ENCODE measurements around the gene ETF1. TPM values are rescaled to one million over a fixed set of nuclear protein-coding genes. Genes with fewer than 3 reads are reported as not detected.

ETF1 gene
- total and polyA plus RNA-seq, 9 of the 15 experiments (the other 6 are each of a cell fraction or from before 2014, with no cell fraction given): 53.7 to 209 (median 164) TPM

GRCh38 chr5:138542956-138543729, at the start of gene ETF1 (continued):
- TF ChIP-seq AFF4 (CRISPR knock-in tag; IDR thresholded peaks at IDR 0.05): peak; percentile 78
- TF ChIP-seq ZNF134 (CRISPR knock-in tag; conservative IDR thresholded peaks at IDR 0.05): no peak
- TF ChIP-seq TFAP4 (CRISPR knock-in tag; IDR thresholded peaks at IDR 0.05; ENCODE audit: borderline replicate concordance): peak; percentile 99
- peak; percentile 36; the same call in 1 of the 2 replicates for TF ChIP-seq REST (IDR thresholded peaks at IDR 0.05; ENCODE audit: borderline replicate concordance)
- TF ChIP-seq REST (CRISPR knock-in tag; IDR thresholded peaks at IDR 0.05; ENCODE audit: low read depth): 0 out of 2 replicates have a peak, but pooled peaks have one; percentile 49
- TF ChIP-seq ZKSCAN3 (CRISPR knock-in tag; IDR thresholded peaks at IDR 0.05): no peak
- TF ChIP-seq CTCF (IDR thresholded peaks at IDR 0.05 in 2 of 3, conservative IDR thresholded peaks at IDR 0.05 in 1 of 3; ENCODE audit: insufficient read depth in 2 of 3, low read depth in 1 of 3, low read length in 3 of 3): 0 out of 6 replicates have a peak, but pooled peaks of 1 of the 3 experiments have one; percentile 8
- TF ChIP-seq POLR2H (tag; IDR thresholded peaks at IDR 0.05; ENCODE audit: low read depth): peak; percentile 79; the same call in 1 of the 2 replicates
- peak; percentile 99 for TF ChIP-seq EP400 (IDR thresholded peaks at IDR 0.05)
- TF ChIP-seq EZH2 (IDR thresholded peaks at IDR 0.05; ENCODE audit: borderline replicate concordance, low read depth, low read length): no peak
- TF ChIP-seq TAF9B (IDR thresholded peaks at IDR 0.05; ENCODE audit: partially characterized antibody): peak; percentile 57
